Heart right ventricle (tissue), 16 donors: ENCODE results near the gene AXIN1. TPM values are rescaled to one million over a fixed set of nuclear protein-coding genes. Genes with fewer than 3 reads are reported as not detected.

ENCODE experiments used
- ATAC-seq, 8 donors: fragments of 200-7000 bp; cut with Tn5 transposase; one replicate each; pipeline ENCODE4 v1.9.1; 2020; ENCODE audit warnings: mild to moderate bottlenecking in 8 of 8, moderate library complexity in 8 of 8, moderate number of reproducible peaks in 1 of 8
- DNase-seq, 2 donors: peaks; one replicate each; pipeline ENCODE4 v3.0.0-alpha.2; 2020
- H3K27ac ChIP-seq, 10 donors: fragments of 200-600 bp; sonication (generic) in 2 of 10; one replicate each; pipeline versions ENCODE4 v1.5.0 to v1.8.0; 2020 to 2022; ENCODE audit warnings: mild to moderate bottlenecking in 3 of 10
- H3K27me3 ChIP-seq, 7 donors: fragments of 200-600 bp; one replicate each; pipeline ENCODE4 v1.8.0; 2021 to 2022; ENCODE audit warnings: mild to moderate bottlenecking in 2 of 7
- H3K36me3 ChIP-seq, 9 donors: fragments of 200-600 bp; sonication (generic) in 1 of 9; one replicate each; pipeline versions ENCODE4 v1.5.0 to v1.8.0; 2020 to 2022; ENCODE audit warnings: mild to moderate bottlenecking in 2 of 9
- H3K4me1 ChIP-seq, 9 donors: fragments of 200-600 bp; sonication (generic) in 1 of 9; one replicate each; pipeline versions ENCODE4 v1.5.0 to v1.8.0; 2020 to 2022; ENCODE audit warnings: mild to moderate bottlenecking in 4 of 9
- H3K4me3 ChIP-seq, 10 donors: fragments of 200-600 bp; sonication (generic) in 2 of 10; one replicate each; pipeline versions ENCODE4 v1.5.0 to v1.8.0; 2020 to 2022; ENCODE audit warnings: mild to moderate bottlenecking in 7 of 10, moderate library complexity in 2 of 10
- H3K9me3 ChIP-seq, 11 donors: fragments of 200-600 bp in 10 of 11; sonication (generic) in 2 of 11; one replicate each; pipeline versions ENCODE4 v1.5.0 to v1.8.0; 2013 to 2022; ENCODE audit warnings: mild to moderate bottlenecking in 2 of 11, control low read depth in 1 of 11, moderate library complexity in 1 of 11
- CTCF ChIP-seq, 9 donors: fragments of 200-600 bp; sonication (generic) in 2 of 9; IDR thresholded peaks; one replicate each; pipeline versions ENCODE4 v1.5.0 to v1.8.0; 2021 to 2022; ENCODE audit warnings: antibody characterized with exemption in 9 of 9, mild to moderate bottlenecking in 5 of 9, moderate library complexity in 1 of 9
- WGBS, 2 donors: extraction: QIAGEN DNeasy Blood & Tissue Kit; methylation state at CpG; one replicate each; pipeline ENCODE4 v1.1.7; 2013; ENCODE audit warnings: inconsistent platforms in 1 of 2; 5-methylcytosine and 5-hydroxymethylcytosine counted together
- intact Hi-C, 10 donors: fragments of 100-400 bp; cut with DNase I; formaldehyde crosslinking; loops; one replicate each; pipeline versions ENCODE4 v1.11.1 to v1.14.2; 2022
- polyA plus RNA-seq, 2 donors: library from polyadenylated mRNA; stranded (reverse); fragments of 200-250 nt; gene quantifications; one replicate each; pipeline ENCODE4 v1.2.3, GENCODE V29; 2013
- total RNA-seq, 10 donors: library from RNA; stranded (reverse); fragmentation: NEBNext Ultra II Directional in 3 of 10; extraction: Animal tissue kit (Norgen Biotek cat#: 25700) in 3 of 10; gene quantifications; one replicate each; pipeline versions ENCODE4 v1.2.1 to v1.2.4, GENCODE V29; 2021 to 2023
- donor health status: Arrhythmogenic right ventricular cardiomyopathy.
- donor health status: ischemic (EF 13 %, LVEDD 7.1; RV severe dilation, severe dysfunction).
- donor health status: healthy with polysubstance abuse.
- donor health status: DM: no; HTN: yes; CAD: no.
- donor health status: DM: no; HTN: no; CAD: no.
- donor health status: ischemic (EF 25% LVEDD 6.9; RV normal size, moderate dysfunction).
- donor health status: ischemic (EF 25% LVEDD 5.7; RV mildly dilated, moderate dysfunction).
- donor health status: healthy.
- donor health status: DM: yes; HTN: yes; CAD: no.
- donor health status: Ischemic cardiomyopathy.
- donor health status: ischemic (EF 35%, LVEDD 5.7; RV mildly dilated, moderate dysfunction).
- donor health status: nonischemic (EF 11% LVEDD 7.7; RV severe dilation, severe dysfunction).
- donor health status: DM: yes; HTN: yes; CAD: no.
- donor health status: PGD.
- donor health status: ischemic (EF 29% LVEDD 5.4; RV normal size, mild dysfunction).
- donor health status: nonischemic (EF 23%, LVEDD 6.1; RV moderate dilation, normal function).

Gene AXIN1
- total and polyA plus RNA-seq, 12 donors, result 7.7 to 16.1 (median 9.5) TPM

DNA sequence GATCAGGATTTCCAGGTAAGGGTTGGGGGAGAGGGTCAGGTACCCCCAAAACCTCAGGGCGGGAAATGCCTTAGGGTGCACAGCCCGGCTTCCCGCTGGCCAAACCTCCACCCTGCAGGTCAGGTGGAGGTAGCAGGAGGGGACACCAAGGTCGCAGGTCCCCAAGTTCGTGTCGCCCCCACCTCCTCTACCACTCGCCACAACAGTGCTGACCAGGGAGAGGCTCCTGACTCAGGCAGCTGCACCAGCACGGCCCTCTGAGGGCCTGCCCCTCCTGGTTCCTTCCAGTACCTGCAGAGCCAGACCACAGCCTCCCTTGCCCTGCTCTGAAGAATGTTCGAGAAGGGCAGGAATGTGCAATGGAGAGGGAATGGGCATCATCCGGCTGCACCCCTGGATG is 14.0 kb upstream of the AXIN1 start:
- peaks cover 0 to 35% (median 26%) of the 10 kb centered on the region in 9 donors for H3K36me3 ChIP-seq
- H3K27me3 ChIP-seq, result peaks cover 0 to 13% (median 3%) of the 10 kb centered on the region in 7 donors
- H3K4me1 ChIP-seq, result peaks cover 10 to 24% (median 16%) of the 10 kb centered on the region in 9 donors
- no peaks in the 10 kb centered on the region for H3K9me3 ChIP-seq
- no peak overlapping the region for H3K27ac ChIP-seq
- WGBS, 2 donors, result 90 to 95% methylated on average over 10 of the region's 10 CpGs
- intact Hi-C loops, result no loop called here
- no peak overlapping the region for H3K4me3 ChIP-seq
- no peak for DNase-seq
- ATAC-seq, result no peak
- TF ChIP-seq CTCF (IDR thresholded peaks at IDR 0.05), result no peak

GRCh38 chr16:364595-365491 is 12.3 kb upstream of the AXIN1 start:
- intact Hi-C loops, result loop anchor here in 6 of 10 donors (5.0 kb wide), 2 partner anchors 248 to 258 kb away; no protein-coding TSS in a partner anchor
- 58 to 65% methylated on average over 18 to 19 of the region's 19 CpGs for WGBS, 2 donors
- peaks cover 0 to 13% (median 3%) of the 10 kb centered on the region in 7 donors for H3K27me3 ChIP-seq

GRCh38 chr16:363766-364490 is 11.4 kb upstream of the AXIN1 start:
- WGBS, 2 donors, result 45 to 50% methylated on average over 21 to 24 of the region's 24 CpGs
- DNase-seq (no peak), ATAC-seq (no peak)
- peaks cover 0 to 7% (median 0%) of the 10 kb centered on the region in 9 donors for H3K4me1 ChIP-seq
- H3K4me3 ChIP-seq, result no peak overlapping the region
- no peak for TF ChIP-seq CTCF (IDR thresholded peaks at IDR 0.05)
- intact Hi-C loops, result loop anchor here in 7 of 10 donors (2.0 to 5.0 kb wide), 3 partner anchors 247 to 257 kb away; no protein-coding TSS in a partner anchor
- H3K27ac ChIP-seq, result no peak overlapping the region
- peaks cover 0 to 29% (median 26%) of the 10 kb centered on the region in 9 donors for H3K36me3 ChIP-seq
- H3K27me3 ChIP-seq, result peaks cover 0 to 13% (median 3%) of the 10 kb centered on the region in 7 donors
- no peaks in the 10 kb centered on the region for H3K9me3 ChIP-seq

More at GRCh38 chr16:364595-365491, 12.3 kb upstream of the AXIN1 start:
- ATAC-seq (no peak), DNase-seq (no peak)
- H3K9me3 ChIP-seq, result no peaks in the 10 kb centered on the region
- H3K36me3 ChIP-seq, result peaks cover 0 to 34% (median 26%) of the 10 kb centered on the region in 9 donors
- TF ChIP-seq CTCF (IDR thresholded peaks at IDR 0.05), result no peak
- H3K4me3 ChIP-seq, result no peak overlapping the region
- no peak overlapping the region for H3K27ac ChIP-seq
- H3K4me1 ChIP-seq, result peaks cover 3 to 13% (median 6%) of the 10 kb centered on the region in 9 donors
